HEK293 (cell line): ENCODE results near the gene RBMS3.

Source experiments
- CTCF ChIA-PET: fragments of 350-600 bp; formaldehyde crosslinking; extraction: SDS; loops from one replicate; lab custom pipeline; 2021; ENCODE audit warnings: antibody characterized with exemption; lab: Yijun Ruan, JAX
- POLR2A ChIA-PET: fragments of 300-600 bp; formaldehyde crosslinking; extraction: SDS; loops from one replicate; lab custom pipeline; 2020; ENCODE audit warnings: antibody characterized with exemption, inconsistent platforms; lab: Yijun Ruan, JAX
- H3K27ac ChIP-seq: fragments of 200-500 bp; sonication (Bioruptor generic); 2 replicates; pipeline ENCODE4 v1.5.1; 2014; ENCODE audit warnings: low read depth, low read length, control low read depth, inconsistent platforms; ENCODE audit errors: extremely low read depth
- H3K36me3 ChIP-seq, 2 experiments: fragments of 200-500 bp in 1 of 2; sonication (Bioruptor generic) in 1 of 2; 1 replicate in 1 of 2; 2 replicates in 1 of 2; pipeline ENCODE4 v1.5.1; 2014 to 2017; ENCODE audit warnings: inconsistent platforms in 2 of 2, low read length in 2 of 2; ENCODE audit not compliant: control insufficient read depth in 2 of 2, insufficient read depth in 1 of 2
- H3K4me1 ChIP-seq: fragments of 200-500 bp; sonication (Bioruptor generic); 2 replicates; pipeline ENCODE4 v1.5.1; 2014; ENCODE audit warnings: mild to moderate bottlenecking, low read length, inconsistent platforms; ENCODE audit not compliant: control insufficient read depth, insufficient read depth
- H3K4me3 ChIP-seq: 2 replicates; pipeline ENCODE4 v1.5.1; 2011; ENCODE audit warnings: low read depth, mild to moderate bottlenecking, control low read depth, low read length, moderate library complexity
- H3K9me3 ChIP-seq: fragments of 200-500 bp; sonication (Bioruptor generic); 2 replicates; pipeline ENCODE4 v1.5.1; 2014; ENCODE audit warnings: low read depth, low read length, inconsistent platforms; ENCODE audit not compliant: control insufficient read depth, insufficient read depth
- FEZF1 ChIP-seq: fragments of 450-650 bp; formaldehyde crosslinking; IDR thresholded peaks from 2 replicates; pipeline ENCODE4 v1.5.1; 2016; ENCODE audit warnings: missing biosample characterization, missing genetic modification characterization
- KLF8 ChIP-seq: fragments of 450-650 bp; formaldehyde crosslinking; IDR thresholded peaks from 2 replicates; pipeline ENCODE4 v1.5.1; 2016; ENCODE audit warnings: missing biosample characterization, missing genetic modification characterization
- PRDM6 ChIP-seq: fragments of 450-650 bp; formaldehyde crosslinking; IDR thresholded peaks from 2 replicates; pipeline ENCODE4 v1.5.1; 2017; ENCODE audit warnings: missing biosample characterization, missing genetic modification characterization
- TCF7L2 ChIP-seq: IDR thresholded peaks from 2 replicates; pipeline ENCODE4 v1.6.1; 2011; ENCODE audit warnings: low read depth, mild to moderate bottlenecking, inconsistent platforms, low read length, moderate library complexity, borderline replicate concordance
- ZBTB20 ChIP-seq: fragments of 450-650 bp; formaldehyde crosslinking; IDR thresholded peaks from 2 replicates; pipeline ENCODE4 v1.5.1; 2016; ENCODE audit warnings: missing biosample characterization, missing genetic modification characterization
- ZBTB48 ChIP-seq: fragments of 450-650 bp; formaldehyde crosslinking; IDR thresholded peaks from 2 replicates; pipeline ENCODE4 v1.5.1; 2016; ENCODE audit warnings: missing biosample characterization, missing genetic modification characterization
- ZFP37 ChIP-seq: fragments of 450-650 bp; formaldehyde crosslinking; IDR thresholded peaks from 2 replicates; pipeline ENCODE4 v1.5.1; 2016; ENCODE audit warnings: missing biosample characterization, missing genetic modification characterization
- ZNF112 ChIP-seq: fragments of 450-650 bp; formaldehyde crosslinking; IDR thresholded peaks from 2 replicates; pipeline ENCODE4 v1.5.0; 2017; ENCODE audit warnings: missing biosample characterization, missing genetic modification characterization
- ZNF140 ChIP-seq: fragments of 450-650 bp; formaldehyde crosslinking; IDR thresholded peaks from 2 replicates; pipeline ENCODE4 v1.5.1; 2016; ENCODE audit warnings: missing biosample characterization, missing genetic modification characterization
- ZNF239 ChIP-seq: fragments of 450-650 bp; formaldehyde crosslinking; IDR thresholded peaks from 2 replicates; pipeline ENCODE4 v1.5.1; 2016; ENCODE audit warnings: missing biosample characterization, missing genetic modification characterization
- ZNF341 ChIP-seq: fragments of 450-650 bp; formaldehyde crosslinking; IDR thresholded peaks from 2 replicates; pipeline ENCODE4; 2016; ENCODE audit warnings: low read depth, missing biosample characterization, missing genetic modification characterization
- ZNF423 ChIP-seq: fragments of 450-650 bp; formaldehyde crosslinking; IDR thresholded peaks from 2 replicates; pipeline ENCODE4 v1.5.1; 2016; ENCODE audit warnings: missing biosample characterization, missing genetic modification characterization
- ZNF488 ChIP-seq: fragments of 450-650 bp; formaldehyde crosslinking; IDR thresholded peaks from 2 replicates; pipeline ENCODE4 v1.5.1; 2016; ENCODE audit warnings: missing biosample characterization, missing genetic modification characterization
- ZNF529 ChIP-seq: fragments of 450-650 bp; formaldehyde crosslinking; IDR thresholded peaks from 2 replicates; pipeline ENCODE4 v1.5.1; 2017; ENCODE audit warnings: missing genetic modification characterization, missing biosample characterization; ENCODE audit not compliant: insufficient replicate concordance
- ZNF560 ChIP-seq: fragments of 450-650 bp; formaldehyde crosslinking; IDR thresholded peaks from 2 replicates; pipeline ENCODE4 v1.5.1; 2017; ENCODE audit warnings: missing biosample characterization, missing genetic modification characterization, borderline replicate concordance
- ZNF561 ChIP-seq: fragments of 450-650 bp; IDR thresholded peaks from 2 replicates; pipeline ENCODE4 v1.5.1; 2018; ENCODE audit warnings: missing biosample characterization, missing genetic modification characterization, borderline replicate concordance
- ZNF600 ChIP-seq: fragments of 450-650 bp; formaldehyde crosslinking; IDR thresholded peaks from 2 replicates; pipeline ENCODE4 v1.5.1; 2016; ENCODE audit warnings: missing biosample characterization, missing genetic modification characterization
- ZNF629 ChIP-seq: fragments of 450-650 bp; formaldehyde crosslinking; IDR thresholded peaks from 2 replicates; pipeline ENCODE4 v1.5.1; 2017; ENCODE audit warnings: missing biosample characterization, missing genetic modification characterization
- ZNF654 ChIP-seq: fragments of 450-650 bp; formaldehyde crosslinking; IDR thresholded peaks from 2 replicates; pipeline ENCODE4 v1.5.1; 2016; ENCODE audit warnings: low read depth, missing biosample characterization, missing genetic modification characterization
- ZNF747 ChIP-seq: fragments of 450-650 bp; formaldehyde crosslinking; IDR thresholded peaks from 2 replicates; pipeline ENCODE4 v1.5.1; 2016; ENCODE audit warnings: missing biosample characterization, missing genetic modification characterization
- ZNF768 ChIP-seq: fragments of 450-650 bp; formaldehyde crosslinking; IDR thresholded peaks from 2 replicates; pipeline ENCODE4 v1.5.1; 2018; ENCODE audit warnings: missing biosample characterization, mild to moderate bottlenecking, missing genetic modification characterization

RBMS3 gene

GRCh38 chr3:29268651-29269050 lies 12.2 kb upstream of the RBMS3 start:
- Histone ChIP-seq H3K4me3 (no peak overlapping the region), H3K36me3 (no peaks in the 10 kb centered on the region), H3K4me1 (no peaks in the 10 kb centered on the region), H3K9me3 (no peaks in the 10 kb centered on the region), H3K27ac (no peak overlapping the region)
- CTCF ChIA-PET, result interaction anchor here (0.6 kb wide), 1 partner anchor 666 kb away, joined by 3 read pairs; no protein-coding TSS in a partner anchor
- TF ChIP-seq ZNF629, result 0 out of 2 replicates have a peak, but pooled peaks have one; percentile 12
- TF ChIP-seq TCF7L2, result no peak
- TF ChIP-seq ZNF239 (tag by site-specific recombination), result no peak
- TF ChIP-seq ZNF600 (tag by site-specific recombination), result no peak
- no peak for TF ChIP-seq ZBTB48 (tag by site-specific recombination)
- POLR2A ChIA-PET, result no interaction called here

GRCh38 chr3:29270752-29271151 lies 10.1 kb upstream of the RBMS3 start:
- Histone ChIP-seq H3K4me3 (no peak overlapping the region), H3K27ac (no peak overlapping the region), H3K36me3 (no peaks in the 10 kb centered on the region), H3K4me1 (no peaks in the 10 kb centered on the region), H3K9me3 (no peaks in the 10 kb centered on the region)
- no peak for TF ChIP-seq ZNF768 (tag by site-specific recombination)
- no peak for TF ChIP-seq ZFP37
- no peak for TF ChIP-seq ZNF747 (tag by site-specific recombination)
- no peak for TF ChIP-seq ZNF654 (tag by site-specific recombination)
- ChIA-PET CTCF (no interaction called here), POLR2A (no interaction called here)

- Histone ChIP-seq H3K4me1 (no peaks in the 10 kb centered on the region), H3K9me3 (no peaks in the 10 kb centered on the region), H3K4me3 (no peak overlapping the region), H3K27ac (no peak overlapping the region), H3K36me3 (no peaks in the 10 kb centered on the region)
- ChIA-PET POLR2A (no interaction called here), CTCF (interaction anchor here (0.5 kb wide), 1 partner anchor 14 kb away, joined by 3 read pairs; no protein-coding TSS in a partner anchor)
- no peak for TF ChIP-seq PRDM6 (tag by site-specific recombination)
- no peak for TF ChIP-seq ZNF560 (tag by site-specific recombination)
- TF ChIP-seq ZNF140 (tag by site-specific recombination), result no peak
- no peak for TF ChIP-seq ZNF561 (tag by site-specific recombination)
- TF ChIP-seq ZNF488 (tag by site-specific recombination), result no peak
- no peak for TF ChIP-seq ZBTB20 (tag by site-specific recombination)
- TF ChIP-seq KLF8 (tag by site-specific recombination), result no peak
- no peak for TF ChIP-seq ZNF529 (tag by site-specific recombination)
- no peak for TF ChIP-seq ZNF423 (tag by site-specific recombination)
- TF ChIP-seq ZNF341, result no peak
- no peak for TF ChIP-seq FEZF1 (tag by site-specific recombination)
- no peak for TF ChIP-seq ZNF112 (tag by site-specific recombination)
Observed at GRCh38 chr3:29271475-29271874, 9.4 kb upstream of the RBMS3 start.
